GM23248 (cell line): ENCODE results near the gene FARS2. TPM values are rescaled to one million over a fixed set of nuclear protein-coding genes. Genes with fewer than 3 reads are reported as not detected.

Experiments
- DNase-seq: peaks from one replicate; pipeline ENCODE4 v3.0.0-alpha.2; 2015
- H2AFZ ChIP-seq: fragments of 200-600 bp; sonication (generic); 2 replicates; pipeline ENCODE4 v1.6.1; 2016; ENCODE audit warnings: antibody characterized with exemption
- H3F3A ChIP-seq: fragments of 200-600 bp; sonication (generic); 2 replicates; pipeline ENCODE4 v1.6.1; 2016; ENCODE audit warnings: mild to moderate bottlenecking, antibody characterized with exemption, mixed run types; ENCODE audit not compliant: insufficient read depth
- H3K27ac ChIP-seq: fragments of 200-600 bp; sonication (generic); 2 replicates; pipeline ENCODE4 v1.5.1; 2016; ENCODE audit warnings: mild to moderate bottlenecking
- H3K27me3 ChIP-seq: fragments of 200-600 bp; sonication (generic); replicated peaks from 2 replicates; pipeline ENCODE4 v1.6.1; 2016; ENCODE audit warnings: mild to moderate bottlenecking; ENCODE audit not compliant: insufficient read depth
- H3K36me3 ChIP-seq: fragments of 200-600 bp; sonication (generic); 2 replicates; pipeline ENCODE4 v1.6.1; 2016; ENCODE audit warnings: low read depth, mild to moderate bottlenecking
- H3K4me1 ChIP-seq: fragments of 200-600 bp; sonication (generic); 2 replicates; pipeline ENCODE4 v1.6.1; 2016; ENCODE audit warnings: mild to moderate bottlenecking; ENCODE audit not compliant: insufficient read depth
- H3K4me2 ChIP-seq: fragments of 200-600 bp; sonication (generic); one replicate; pipeline ENCODE4 v1.6.1; 2016; ENCODE audit warnings: mild to moderate bottlenecking; ENCODE audit not compliant: unreplicated experiment
- H3K4me3 ChIP-seq: fragments of 200-600 bp; sonication (generic); 2 replicates; pipeline ENCODE4 v1.5.1; 2016; ENCODE audit warnings: mild to moderate bottlenecking
- H3K79me2 ChIP-seq: fragments of 200-600 bp; sonication (generic); 2 replicates; pipeline ENCODE4 v1.6.1; 2016; ENCODE audit warnings: mild to moderate bottlenecking; ENCODE audit not compliant: insufficient read depth
- H3K9ac ChIP-seq: fragments of 200-600 bp; sonication (generic); 2 replicates; pipeline ENCODE4 v1.6.1; 2016; ENCODE audit warnings: mild to moderate bottlenecking
- H3K9me2 ChIP-seq: fragments of 200-600 bp; sonication (generic); 2 replicates; pipeline ENCODE4 v1.6.1; 2016; ENCODE audit warnings: mixed run types, mild to moderate bottlenecking, moderate library complexity; ENCODE audit not compliant: insufficient read depth
- H3K9me3 ChIP-seq: fragments of 200-600 bp; sonication (generic); one replicate; pipeline ENCODE4 v1.6.1; 2017; ENCODE audit warnings: low read depth
- H4K20me1 ChIP-seq: fragments of 200-600 bp; sonication (generic); 2 replicates; pipeline ENCODE4 v1.6.0; 2016; ENCODE audit not compliant: insufficient read depth
- EZH2 ChIP-seq: fragments of 200-600 bp; sonication (generic); IDR thresholded peaks from 2 replicates; pipeline ENCODE4 v1.6.1; 2018; ENCODE audit warnings: antibody characterized with exemption, mild to moderate bottlenecking; ENCODE audit not compliant: insufficient read depth, poor library complexity, severe bottlenecking
- EZH2phosphoT487 ChIP-seq: fragments of 200-600 bp; sonication (generic); IDR thresholded peaks from 2 replicates; pipeline ENCODE4 v1.6.1; 2018; ENCODE audit warnings: antibody characterized with exemption, moderate library complexity, mild to moderate bottlenecking, low read depth; ENCODE audit not compliant: insufficient read depth
- WGBS, 2 experiments: methylation state at CpG; one replicate each; pipeline ENCODE4 v1.1.6; 2015 to 2017; ENCODE audit warnings: low lambda C conversion rate in 2 of 2, low coverage in 1 of 2; ENCODE audit errors: missing lambda C conversion rate in 2 of 2; 5-methylcytosine and 5-hydroxymethylcytosine counted together
- in situ Hi-C: fragments of 300-500 bp; cut with MboI; formaldehyde crosslinking; loops from 2 replicates; pipeline ENCODE4 v1.15.0; 2020
- polyA plus RNA-seq: library from polyadenylated mRNA; unstranded; fragments of >200 nt; fragmentation: Nextera tagmentation; extraction: Ambion mirVana; gene quantifications from 2 replicates; pipeline ENCODE4 v1.2.1, GENCODE V29; 2016
- total RNA-seq: library from RNA; depleted of rRNA; stranded (reverse); fragments of >200 nt; shearing (Covaris generic); gene quantifications from 2 replicates; pipeline ENCODE4 v1.2.3, GENCODE V29; 2014

The FARS2 gene
- total and polyA plus RNA-seq, 2 experiments from 2014 or later: 15.1 to 16.5 TPM

GRCh38 chr6:5772408-5773120 lies 511.3 kb downstream of the FARS2 start:
- no peaks in the 10 kb centered on the region for H3K9me2 ChIP-seq
- 97 to 98% methylated on average over 11 of the region's 11 CpGs for WGBS, 2 experiments
- H3F3A ChIP-seq: no peaks in the 10 kb centered on the region
- H3K9ac ChIP-seq: no peak overlapping the region
- no peak overlapping the region for H2AFZ ChIP-seq
- DNase-seq: no peak
- H3K4me1 ChIP-seq: no peaks in the 10 kb centered on the region
- no peak for TF ChIP-seq EZH2
- H3K9me3 ChIP-seq: no peaks in the 10 kb centered on the region
- no peaks in the 10 kb centered on the region for H3K27me3 ChIP-seq
- no peaks in the 10 kb centered on the region for H3K79me2 ChIP-seq
- no peak overlapping the region for H3K27ac ChIP-seq
- H4K20me1 ChIP-seq: no peaks in the 10 kb centered on the region
- no peak overlapping the region for H3K4me2 ChIP-seq
- H3K4me3 ChIP-seq: no peak overlapping the region
- 0 out of 2 replicates have a peak, but pooled peaks cover 2% of the 10 kb centered on the region for H3K36me3 ChIP-seq
- in situ Hi-C loops: no loop called here

DNA sequence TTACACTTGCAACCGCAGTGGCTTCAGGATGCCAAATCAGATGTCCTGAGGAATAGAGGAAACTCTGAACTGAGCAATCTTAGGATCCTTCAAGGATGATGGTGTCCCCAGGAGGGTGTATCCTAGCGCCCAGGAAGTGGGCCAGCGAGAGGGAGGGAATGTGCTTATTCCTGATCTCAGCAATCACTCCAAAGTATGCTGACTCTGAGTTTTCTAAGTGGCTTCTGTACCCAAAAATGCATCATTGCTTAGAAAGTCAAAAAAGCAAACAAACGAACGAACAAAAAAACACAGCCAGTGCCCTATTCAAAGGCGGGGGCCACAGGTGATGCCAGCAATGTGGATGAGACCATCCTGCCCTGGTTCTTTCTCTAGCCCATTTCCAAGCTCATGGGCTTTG lies 514.8 kb downstream of the FARS2 start:
- 92% methylated on average over 6 of the region's 6 CpGs for whole genome bisulfite sequencing, 2 experiments
- H3K27me3 ChIP-seq: no peaks in the 10 kb centered on the region
- H3F3A ChIP-seq: no peaks in the 10 kb centered on the region
- H2AFZ ChIP-seq: no peak overlapping the region
- H3K9me3 ChIP-seq: no peaks in the 10 kb centered on the region
- in situ Hi-C loops: no loop called here
- no peak overlapping the region for H3K4me3 ChIP-seq
- TF ChIP-seq EZH2: no peak
- no peak for TF ChIP-seq EZH2phosphoT487
- no peak overlapping the region for H3K27ac ChIP-seq
- DNase-seq: no peak
- H3K79me2 ChIP-seq: no peaks in the 10 kb centered on the region
- H3K36me3 ChIP-seq: no peaks in the 10 kb centered on the region
- no peaks in the 10 kb centered on the region for H4K20me1 ChIP-seq
- H3K4me2 ChIP-seq: no peak overlapping the region
- no peaks in the 10 kb centered on the region for H3K4me1 ChIP-seq
- no peaks in the 10 kb centered on the region for H3K9me2 ChIP-seq
- H3K9ac ChIP-seq: no peak overlapping the region

DNA sequence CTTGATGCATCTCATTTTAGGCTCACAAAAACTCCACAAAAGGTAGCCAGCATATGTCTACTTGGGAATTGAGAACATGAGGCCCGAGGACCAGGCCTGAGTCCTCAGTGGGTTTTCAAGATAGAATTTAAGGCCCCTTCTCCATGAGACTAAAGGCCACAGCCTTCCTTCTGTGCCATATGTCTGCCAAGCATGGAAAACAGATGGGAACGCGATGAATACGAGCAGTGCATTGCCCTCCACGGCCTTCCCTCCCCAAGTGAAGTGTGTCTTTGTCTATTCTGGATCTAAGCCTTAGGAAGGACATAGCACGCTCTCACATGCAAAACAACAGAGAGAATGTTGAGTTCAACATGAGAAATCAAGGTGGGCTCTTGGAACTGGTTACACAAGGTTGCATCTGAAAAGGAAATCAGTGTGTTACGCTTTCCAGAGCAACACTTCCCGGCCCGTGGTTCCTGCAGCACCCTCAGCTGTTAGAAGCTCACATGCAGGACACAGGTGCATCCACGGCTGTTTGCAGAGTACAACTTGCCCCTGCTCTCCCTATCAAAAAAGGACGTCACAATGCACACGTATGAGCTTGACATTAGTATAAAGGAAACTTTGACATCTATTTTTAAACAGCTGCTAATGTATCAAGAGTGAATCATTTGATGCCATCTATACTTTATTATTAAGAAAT lies 515.5 kb downstream of the FARS2 start:
- Histone ChIP-seq H3K27me3 (no peaks in the 10 kb centered on the region), H4K20me1 (no peaks in the 10 kb centered on the region), H3K79me2 (no peaks in the 10 kb centered on the region), H3K4me2 (no peak overlapping the region), H3K9me3 (no peaks in the 10 kb centered on the region), H3F3A (no peaks in the 10 kb centered on the region), H3K4me3 (no peak overlapping the region), H3K9ac (no peak overlapping the region), H3K36me3 (no peaks in the 10 kb centered on the region), H3K27ac (no peak overlapping the region), H2AFZ (no peak overlapping the region), H3K9me2 (no peaks in the 10 kb centered on the region), H3K4me1 (no peaks in the 10 kb centered on the region)
- DNase-seq: no peak
- WGBS, 2 experiments: 80 to 85% methylated on average over 12 of the region's 12 CpGs
- in situ Hi-C loops: no loop called here
- no peak for TF ChIP-seq EZH2
- no peak for TF ChIP-seq EZH2phosphoT487

DNA sequence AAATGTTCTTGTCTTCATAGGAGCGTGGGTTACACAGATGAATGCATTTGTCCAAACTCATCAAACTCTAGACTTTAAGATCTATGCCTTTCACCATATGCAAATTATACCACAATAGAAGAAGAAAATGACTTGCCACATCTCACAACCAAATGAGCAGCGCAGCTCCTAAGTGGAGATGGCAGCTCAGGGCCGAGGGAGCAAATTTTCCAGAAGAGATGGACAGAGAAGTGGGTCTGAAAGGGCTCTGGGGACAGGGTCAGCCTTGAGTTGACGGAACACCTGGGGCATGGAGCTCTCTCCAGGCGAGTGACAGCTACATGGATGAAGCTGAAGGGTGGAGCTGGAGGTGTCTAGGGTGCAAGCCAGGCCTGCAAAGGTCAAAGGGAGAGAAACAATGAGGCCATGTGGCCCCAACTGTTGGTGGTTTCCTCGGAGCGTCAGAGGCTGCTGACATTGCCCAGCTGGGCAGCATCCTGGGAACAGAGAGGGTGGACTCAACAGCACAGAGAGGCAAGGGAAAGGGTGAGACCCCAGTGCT lies 517.1 kb downstream of the FARS2 start:
- Histone ChIP-seq H3K9me3 (no peaks in the 10 kb centered on the region), H3K9ac (no peak overlapping the region), H3K79me2 (no peaks in the 10 kb centered on the region), H3K36me3 (no peaks in the 10 kb centered on the region), H3K4me1 (no peaks in the 10 kb centered on the region), H3K27ac (no peak overlapping the region), H3F3A (no peaks in the 10 kb centered on the region), H2AFZ (no peak overlapping the region), H3K27me3 (no peaks in the 10 kb centered on the region), H4K20me1 (no peaks in the 10 kb centered on the region), H3K4me3 (no peak overlapping the region), H3K4me2 (no peak overlapping the region), H3K9me2 (no peaks in the 10 kb centered on the region)
- TF ChIP-seq EZH2 (no peak), EZH2phosphoT487 (no peak)
- 84 to 86% methylated on average over 7 of the region's 7 CpGs for WGBS, 2 experiments
- in situ Hi-C loops: no loop called here
- no peak for DNase-seq
